B cell (primary cell): ENCODE measurements around the gene SPECC1L. TPM values are rescaled to one million over a fixed set of nuclear protein-coding genes. Genes with fewer than 3 reads are reported as not detected.

Source experiments
- ATAC-seq: fragments of 200-7000 bp; cut with Tn5 transposase; one replicate; pipeline ENCODE4 v1.10.0; 2021; ENCODE audit warnings: low read depth, mild to moderate bottlenecking, moderate number of reproducible peaks, moderate library complexity
- CTCF ChIA-PET: fragments of 350-600 bp; sonication (Branson Sonifier 250); formaldehyde crosslinking; loops from one replicate; lab custom pipeline; 2021; ENCODE audit warnings: antibody characterized with exemption, inconsistent platforms; lab: Charles Lee
- POLR2A ChIA-PET: fragments of 350-600 bp; sonication (Branson Sonifier 250); formaldehyde crosslinking; loops from one replicate; lab custom pipeline; 2021; ENCODE audit warnings: antibody characterized with exemption; lab: Charles Lee
- DNase-seq: peaks from one replicate; pipeline ENCODE4 v3.0.0; 2013
- H2AFZ ChIP-seq: 2 replicates; pipeline ENCODE4 v1.6.1; 2012; ENCODE audit warnings: mild to moderate bottlenecking, low read depth, low read length; ENCODE audit not compliant: insufficient read depth, poor library complexity, severe bottlenecking
- H3K27ac ChIP-seq, 2 donors: 1 replicate in 1 of 2; 2 replicates in 1 of 2; pipeline ENCODE4 v1.5.1; 2012 to 2013; ENCODE audit warnings: low read length in 2 of 2, mild to moderate bottlenecking in 2 of 2, moderate library complexity in 1 of 2
- H3K27me3 ChIP-seq, 4 experiments: fragments of 200-600 bp in 1 of 4; sonication (generic) in 1 of 4; replicated peaks in 1 of 4; 1 replicate in 2 of 4; 2 replicates in 2 of 4; pipeline versions ENCODE4 v1.6.1 to v1.7.0; 2013 to 2016; ENCODE audit warnings: low read length in 3 of 4, mild to moderate bottlenecking in 2 of 4, mixed read lengths in 1 of 4, moderate library complexity in 1 of 4; ENCODE audit not compliant: insufficient read depth in 4 of 4, control insufficient read depth in 3 of 4; ENCODE audit errors: control extremely low read depth in 1 of 4
- H3K36me3 ChIP-seq, 2 experiments: replicated peaks in 1 of 2; 1 replicate in 1 of 2; 2 replicates in 1 of 2; pipeline versions ENCODE4 v1.6.1 to v1.7.1; 2013; ENCODE audit warnings: low read length in 1 of 2; ENCODE audit not compliant: insufficient read depth in 2 of 2, control insufficient read depth in 1 of 2; ENCODE audit errors: control extremely low read depth in 1 of 2, extremely low read depth in 1 of 2
- H3K4me1 ChIP-seq, 2 donors: fragments of 200-600 bp in 1 of 2; sonication (generic) in 1 of 2; 1 replicate in 1 of 2; 2 replicates in 1 of 2; pipeline versions ENCODE4 v1.5.1 to v1.6.1; 2013 to 2017; ENCODE audit warnings: low read length in 2 of 2; ENCODE audit not compliant: control insufficient read depth in 2 of 2, insufficient read depth in 2 of 2
- H3K4me2 ChIP-seq: replicated peaks from 2 replicates; pipeline ENCODE3; 2012; ENCODE audit warnings: mild to moderate bottlenecking, low read depth, low read length; ENCODE audit not compliant: poor library complexity, severe bottlenecking
- H3K4me3 ChIP-seq, 5 experiments: fragments of 200-600 bp in 1 of 5; sonication (generic) in 1 of 5; 1 replicate in 3 of 5; 2 replicates in 2 of 5; pipeline versions ENCODE4 v1.5.1 to v1.7.0; 2011 to 2016; ENCODE audit warnings: low read length in 4 of 5, mild to moderate bottlenecking in 4 of 5, low read depth in 2 of 5, control low read depth in 1 of 5, moderate library complexity in 1 of 5; ENCODE audit not compliant: insufficient read depth in 1 of 5; ENCODE audit errors: control extremely low read depth in 1 of 5, extremely low read depth in 1 of 5
- H3K79me2 ChIP-seq: fragments of 200-600 bp; sonication (generic); one replicate; pipeline ENCODE4 v1.6.0; 2016; ENCODE audit warnings: low read length; ENCODE audit not compliant: control insufficient read depth, insufficient read depth
- H3K9ac ChIP-seq: fragments of 200-600 bp; sonication (generic); 2 replicates; pipeline ENCODE4 v1.6.1; 2017; ENCODE audit warnings: mild to moderate bottlenecking, low read length, moderate library complexity
- H3K9me3 ChIP-seq, 3 donors: one replicate each; pipeline versions ENCODE4 v1.6.1 to v1.7.1; 2013; ENCODE audit warnings: low read length in 2 of 3; ENCODE audit not compliant: control insufficient read depth in 2 of 3, insufficient read depth in 1 of 3; ENCODE audit errors: control extremely low read depth in 1 of 3
- H4K20me1 ChIP-seq: 2 replicates; pipeline ENCODE4 v1.6.0; 2012; ENCODE audit warnings: mild to moderate bottlenecking, low read length; ENCODE audit not compliant: insufficient read depth, control insufficient read depth, poor library complexity, severe bottlenecking
- H3K27ac Mint-ChIP-seq: one replicate; pipeline ENCODE4 v1.8.0; 2021; ENCODE audit warnings: mixed read lengths
- H3K27me3 Mint-ChIP-seq: one replicate; pipeline ENCODE4 v1.8.0; 2021; ENCODE audit warnings: mixed read lengths
- H3K4me1 Mint-ChIP-seq: one replicate; pipeline ENCODE4 v1.8.0; 2021; ENCODE audit warnings: mixed read lengths
- H3K4me3 Mint-ChIP-seq: one replicate; pipeline ENCODE4 v1.8.0; 2021; ENCODE audit warnings: mixed read lengths
- H3K9me3 Mint-ChIP-seq: one replicate; pipeline ENCODE4 v1.8.0; 2022; ENCODE audit warnings: mixed read lengths; ENCODE audit not compliant: insufficient read depth
- EZH2 ChIP-seq: IDR thresholded peaks from 2 replicates; pipeline ENCODE4 v1.6.1; 2012; ENCODE audit warnings: borderline replicate concordance, low read depth, mild to moderate bottlenecking, moderate library complexity, low read length; ENCODE audit not compliant: insufficient read depth, poor library complexity, severe bottlenecking
- WGBS: methylation state at CpG from one replicate; pipeline ENCODE4 v1.1.5; 2013; ENCODE audit warnings: missing lambda C conversion rate; ENCODE audit not compliant: insufficient coverage; 5-methylcytosine and 5-hydroxymethylcytosine counted together
- intact Hi-C: fragments of 100-400 bp; cut with micrococcal nuclease; formaldehyde crosslinking; loops from one replicate; pipeline ENCODE4 v1.10.0; 2022
- polyA plus RNA-seq: library from polyadenylated mRNA; depleted of rRNA; stranded (reverse); fragments of >200 nt; gene quantifications from 2 replicates; pipeline ENCODE4 v1.2.3, GENCODE V29; 2012
- total RNA-seq, 2 donors: library from RNA; stranded (reverse); fragments of 120-200 nt in 1 of 2; gene quantifications; 1 replicate in 1 of 2; 2 replicates in 1 of 2; pipeline versions ENCODE4 v1.2.3 to v1.2.4, GENCODE V29; 2013 to 2022
- TF ChIP-seq, protein P1 (sequence below): fragments of 200-600 bp; IDR thresholded peaks from one replicate; pipeline ENCODE4 v1.8.0; 2022; ENCODE audit warnings: antibody characterized with exemption, mild to moderate bottlenecking

Gene SPECC1L
- total and polyA plus RNA-seq, 2 donors (not counting 1 experiment from before 2014, with no cell fraction given): 14.4 to 85.3 TPM

DNA sequence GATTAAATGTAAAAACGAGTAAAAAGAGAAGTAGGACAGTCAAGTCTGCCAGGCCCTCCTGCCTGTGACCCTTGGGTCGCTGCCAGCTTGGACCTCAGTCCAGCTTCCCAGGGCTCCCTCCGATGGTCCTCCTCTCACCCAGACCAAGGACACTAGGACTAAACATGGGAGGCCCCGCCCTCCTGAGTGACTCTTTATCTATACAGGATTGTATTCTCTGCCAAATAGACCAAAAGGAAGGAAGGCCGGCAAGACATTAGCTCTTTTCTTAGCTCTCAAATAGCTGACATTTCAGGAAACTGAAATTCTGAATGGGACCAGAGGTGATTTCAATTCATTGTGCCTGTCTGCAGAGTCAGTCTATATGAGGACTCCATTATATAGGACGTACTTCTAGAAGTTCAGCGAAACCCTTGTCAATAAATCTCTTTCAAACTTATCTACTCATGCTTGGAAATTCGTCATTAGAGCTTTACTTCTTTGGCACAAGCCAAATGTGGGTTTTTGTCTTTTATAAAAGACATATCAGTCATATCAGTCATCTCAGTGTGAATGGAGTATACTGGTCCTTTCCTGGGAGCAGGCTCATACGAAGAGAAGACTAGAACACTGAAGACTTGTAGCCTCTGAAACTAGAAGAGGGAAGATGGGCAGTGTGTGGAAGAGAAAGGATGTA is 185.3 kb downstream of the SPECC1L start:
- no peak overlapping the region for H3K27ac ChIP-seq
- H3K9me3 ChIP-seq: peaks cover 0 to 7% (median under 1%) of the 10 kb centered on the region in 3 donors
- Mint-ChIP-seq H3K4me3 (no peak overlapping the region), H3K9me3 (no peaks in the 10 kb centered on the region), H3K27ac (no peak overlapping the region), H3K4me1 (peaks cover 4% of the 10 kb centered on the region), H3K27me3 (no peaks in the 10 kb centered on the region)
- intact Hi-C loops: no loop called here
- no peak overlapping the region for H3K9ac ChIP-seq
- CTCF ChIA-PET: interaction anchor here (0.6 to 1.7 kb wide), 5 partner anchors 9 to 29 kb away, joined by 3 to 5 read pairs (median 3); no protein-coding TSS in a partner anchor
- no peaks in the 10 kb centered on the region for H4K20me1 ChIP-seq
- no peaks in the 10 kb centered on the region for H3K79me2 ChIP-seq
- ATAC-seq (no peak), DNase-seq (no peak)
- no peak overlapping the region for H3K4me2 ChIP-seq
- H3K36me3 ChIP-seq: no peaks in the 10 kb centered on the region
- peaks cover 1% of the 10 kb centered on the region in 2 donors for H3K4me1 ChIP-seq
- POLR2A ChIA-PET: no interaction called here
- WGBS: 89% methylated on average over 4 of the region's 9 CpGs
- no peaks in the 10 kb centered on the region for H3K27me3 ChIP-seq
- no peak overlapping the region for H3K4me3 ChIP-seq
- no peak overlapping the region for H2AFZ ChIP-seq
- TF ChIP-seq EZH2: no peak
- TF ChIP-seq, protein P1, sequence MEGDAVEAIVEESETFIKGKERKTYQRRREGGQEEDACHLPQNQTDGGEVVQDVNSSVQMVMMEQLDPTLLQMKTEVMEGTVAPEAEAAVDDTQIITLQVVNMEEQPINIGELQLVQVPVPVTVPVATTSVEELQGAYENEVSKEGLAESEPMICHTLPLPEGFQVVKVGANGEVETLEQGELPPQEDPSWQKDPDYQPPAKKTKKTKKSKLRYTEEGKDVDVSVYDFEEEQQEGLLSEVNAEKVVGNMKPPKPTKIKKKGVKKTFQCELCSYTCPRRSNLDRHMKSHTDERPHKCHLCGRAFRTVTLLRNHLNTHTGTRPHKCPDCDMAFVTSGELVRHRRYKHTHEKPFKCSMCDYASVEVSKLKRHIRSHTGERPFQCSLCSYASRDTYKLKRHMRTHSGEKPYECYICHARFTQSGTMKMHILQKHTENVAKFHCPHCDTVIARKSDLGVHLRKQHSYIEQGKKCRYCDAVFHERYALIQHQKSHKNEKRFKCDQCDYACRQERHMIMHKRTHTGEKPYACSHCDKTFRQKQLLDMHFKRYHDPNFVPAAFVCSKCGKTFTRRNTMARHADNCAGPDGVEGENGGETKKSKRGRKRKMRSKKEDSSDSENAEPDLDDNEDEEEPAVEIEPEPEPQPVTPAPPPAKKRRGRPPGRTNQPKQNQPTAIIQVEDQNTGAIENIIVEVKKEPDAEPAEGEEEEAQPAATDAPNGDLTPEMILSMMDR: no peak

DNA sequence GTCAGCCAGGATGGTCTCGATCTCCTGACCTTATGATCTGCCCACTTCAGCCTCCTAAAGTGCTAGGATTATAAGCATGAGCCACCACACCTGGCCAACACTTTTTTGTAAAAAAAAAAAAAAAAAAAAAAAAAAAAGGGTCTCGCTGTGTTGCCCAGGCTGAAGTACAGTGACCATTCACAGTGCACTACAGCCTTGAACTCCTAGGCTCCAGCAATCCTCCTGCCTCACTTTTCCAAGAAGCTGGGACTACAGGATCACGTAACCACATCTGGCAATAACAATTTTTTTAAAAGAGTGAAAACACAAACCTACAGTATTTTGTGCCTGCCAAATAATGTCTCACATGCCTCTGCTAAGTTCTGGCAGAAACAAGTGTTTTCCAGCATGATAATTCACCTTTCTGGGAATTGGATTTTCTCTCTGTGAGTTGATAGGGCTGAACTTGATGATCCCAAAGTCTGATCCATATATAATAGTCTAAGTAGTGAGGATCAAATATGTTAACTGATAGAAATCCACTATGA is 187.3 kb downstream of the SPECC1L start:
- CTCF ChIA-PET: interaction anchor here (0.7 to 1.4 kb wide), 2 partner anchors 40 to 116 kb away, joined by 3 read pairs; no protein-coding TSS in a partner anchor
- POLR2A ChIA-PET: no interaction called here
- 100% methylated on average over 1 of the region's 3 CpGs for WGBS

More for the DNA sequence above, 187.3 kb downstream of the SPECC1L start:
- TF ChIP-seq, protein P1: no peak
- TF ChIP-seq EZH2: no peak
- no peak overlapping the region for H3K4me3 ChIP-seq
- ATAC-seq (no peak), DNase-seq (no peak)
- no peak overlapping the region for H3K27ac ChIP-seq
- no peaks in the 10 kb centered on the region for H3K36me3 ChIP-seq
- peaks cover 1 to 4% of the 10 kb centered on the region in 2 donors for H3K4me1 ChIP-seq
- no peaks in the 10 kb centered on the region for H3K79me2 ChIP-seq
- Mint-ChIP-seq H3K4me3 (no peak overlapping the region), H3K27me3 (no peaks in the 10 kb centered on the region), H3K27ac (no peak overlapping the region), H3K4me1 (peaks cover 8% of the 10 kb centered on the region), H3K9me3 (peaks cover under 1% of the 10 kb centered on the region)
- no peaks in the 10 kb centered on the region for H4K20me1 ChIP-seq
- no peak overlapping the region for H2AFZ ChIP-seq
- no peak overlapping the region for H3K4me2 ChIP-seq
- H3K9me3 ChIP-seq: peaks cover 0 to 2% (median 0%) of the 10 kb centered on the region in 3 donors
- H3K9ac ChIP-seq: no peak overlapping the region
- intact Hi-C loops: no loop called here
- H3K27me3 ChIP-seq: no peaks in the 10 kb centered on the region
